Measurements from ENCODE around the gene CCDC88B.

CCDC88B gene

DNA sequence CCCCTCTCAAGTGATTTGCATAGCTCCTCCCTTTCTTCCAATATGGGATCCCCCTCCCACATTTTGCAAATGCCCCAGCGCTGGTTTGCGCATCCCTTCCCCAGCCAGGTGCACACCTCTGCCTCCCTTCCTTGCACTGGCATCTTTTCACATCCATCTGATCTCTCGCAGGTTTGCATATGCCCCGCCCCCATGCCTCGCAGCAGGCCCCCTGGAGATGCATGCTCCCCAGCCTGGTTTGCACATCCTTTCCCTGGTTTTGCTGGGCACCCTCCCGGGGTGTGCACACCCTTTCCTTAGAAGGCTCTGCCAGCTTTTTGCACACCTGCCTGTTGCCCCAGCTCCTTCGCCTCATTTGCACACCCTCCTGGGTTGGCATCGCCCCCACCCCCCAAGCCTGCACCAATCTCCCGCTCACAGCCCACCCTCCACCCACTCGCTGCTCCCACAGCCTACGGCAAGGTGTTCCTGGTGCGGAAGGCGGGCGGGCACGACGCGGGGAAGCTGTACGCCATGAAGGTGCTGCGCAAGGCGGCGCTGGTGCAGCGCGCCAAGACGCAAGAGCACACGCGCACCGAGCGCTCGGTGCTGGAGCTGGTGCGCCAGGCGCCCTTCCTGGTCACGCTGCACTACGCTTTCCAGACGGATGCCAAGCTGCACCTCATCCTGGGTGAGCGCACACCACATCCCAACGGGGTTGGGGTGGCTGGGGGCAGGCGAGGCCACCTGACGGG, 19.9 kb downstream of the CCDC88B start:
- DNase-seq (ENCODE audit: low read depth in 1 of 2, low spot score in 1 of 2) = no peak

DNA sequence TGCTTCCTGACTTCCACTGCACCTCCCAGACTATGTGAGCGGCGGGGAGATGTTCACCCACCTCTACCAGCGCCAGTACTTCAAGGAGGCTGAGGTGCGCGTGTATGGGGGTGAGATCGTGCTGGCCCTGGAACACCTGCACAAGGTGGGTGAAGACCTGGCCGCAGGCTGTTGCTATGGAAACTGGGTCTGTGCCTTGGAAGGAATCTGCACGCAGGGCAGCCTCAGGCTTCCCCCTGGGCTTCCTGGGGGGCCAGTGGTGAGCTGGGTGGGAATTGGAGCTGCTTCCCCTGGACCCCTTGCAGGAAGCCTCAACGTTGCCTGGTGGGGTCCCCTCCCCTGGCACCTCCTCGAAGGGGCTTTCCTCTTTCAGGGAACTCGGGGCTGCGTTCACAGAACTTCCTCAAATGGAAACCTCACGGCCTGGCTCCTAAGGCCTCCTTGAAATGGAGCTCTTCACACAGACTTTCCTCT, 20.5 kb downstream of the CCDC88B start:
- DNase-seq (ENCODE audit: low read depth in 1 of 2, low spot score in 1 of 2) = no peak

DNA sequence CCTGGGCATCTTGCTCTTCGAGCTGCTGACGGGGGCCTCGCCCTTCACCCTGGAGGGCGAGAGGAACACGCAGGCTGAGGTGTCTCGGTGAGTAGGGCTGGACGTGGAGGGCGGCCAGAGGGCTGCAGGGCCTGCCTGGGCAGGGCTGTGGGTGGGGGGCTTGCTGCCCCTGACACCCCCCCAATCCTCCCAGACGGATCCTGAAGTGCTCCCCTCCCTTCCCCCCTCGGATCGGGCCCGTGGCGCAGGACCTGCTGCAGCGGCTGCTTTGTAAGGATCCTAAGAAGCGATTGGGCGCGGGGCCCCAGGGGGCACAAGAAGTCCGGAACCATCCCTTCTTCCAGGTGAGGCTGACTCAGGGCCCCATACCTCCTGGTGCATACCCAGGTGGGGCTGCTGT, 21.7 kb downstream of the CCDC88B start:
- DNase-seq (ENCODE audit: low read depth in 1 of 2, low spot score in 1 of 2) = no peak

DNA sequence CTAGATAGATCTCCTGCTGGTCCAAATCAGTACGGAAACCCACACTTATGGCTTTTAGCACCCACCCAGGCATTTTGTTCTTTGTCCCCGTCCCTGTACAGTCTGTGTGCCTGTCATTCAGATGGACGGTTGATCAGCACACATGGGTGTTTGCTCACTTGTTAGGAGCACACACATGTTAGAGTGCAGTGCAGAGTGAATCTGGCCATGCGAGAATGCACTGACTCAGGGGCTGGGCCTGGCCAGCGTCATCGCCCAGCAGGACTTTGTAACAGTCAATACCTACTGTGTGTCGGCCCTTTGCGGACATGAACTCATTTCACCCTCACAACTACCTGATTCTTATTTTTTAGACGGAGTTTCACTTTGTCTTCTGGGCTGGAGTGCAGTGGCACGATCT, 22.3 kb downstream of the CCDC88B start:
- no peak for DNase-seq (ENCODE audit: low read depth in 1 of 2, low spot score in 1 of 2)

- DNase-seq (ENCODE audit: low read depth in 1 of 2, low spot score in 1 of 2) = no peak
Measured at GRCh38 chr11:64364435-64364834, 24.4 kb downstream of the CCDC88B start.

DNA sequence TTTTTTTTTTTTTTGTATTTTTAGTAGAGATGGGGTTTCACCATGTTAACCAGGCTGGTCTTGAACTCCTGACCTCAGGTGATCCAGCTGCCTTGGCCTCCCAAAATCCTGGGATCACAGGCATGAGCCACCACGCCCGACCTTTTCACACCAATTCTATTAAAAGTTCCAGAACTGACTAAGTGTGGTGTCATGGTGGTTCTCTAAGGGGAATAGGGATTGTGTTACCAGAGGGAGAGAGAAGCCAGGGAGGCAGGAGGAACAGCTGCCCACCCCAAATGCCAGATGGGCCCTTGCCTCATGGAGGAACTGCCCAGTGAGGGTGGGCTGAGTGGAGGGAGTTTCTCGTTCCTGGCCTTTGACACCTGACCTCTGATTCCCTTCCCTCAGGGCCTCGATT, 24.9 kb downstream of the CCDC88B start:
- no peak for DNase-seq (ENCODE audit: low read depth in 1 of 2, low spot score in 1 of 2)

GRCh38 chr11:64366751-64367150, 26.7 kb downstream of the CCDC88B start:
- no peak for DNase-seq (ENCODE audit: low read depth in 1 of 2, low spot score in 1 of 2)

DNA sequence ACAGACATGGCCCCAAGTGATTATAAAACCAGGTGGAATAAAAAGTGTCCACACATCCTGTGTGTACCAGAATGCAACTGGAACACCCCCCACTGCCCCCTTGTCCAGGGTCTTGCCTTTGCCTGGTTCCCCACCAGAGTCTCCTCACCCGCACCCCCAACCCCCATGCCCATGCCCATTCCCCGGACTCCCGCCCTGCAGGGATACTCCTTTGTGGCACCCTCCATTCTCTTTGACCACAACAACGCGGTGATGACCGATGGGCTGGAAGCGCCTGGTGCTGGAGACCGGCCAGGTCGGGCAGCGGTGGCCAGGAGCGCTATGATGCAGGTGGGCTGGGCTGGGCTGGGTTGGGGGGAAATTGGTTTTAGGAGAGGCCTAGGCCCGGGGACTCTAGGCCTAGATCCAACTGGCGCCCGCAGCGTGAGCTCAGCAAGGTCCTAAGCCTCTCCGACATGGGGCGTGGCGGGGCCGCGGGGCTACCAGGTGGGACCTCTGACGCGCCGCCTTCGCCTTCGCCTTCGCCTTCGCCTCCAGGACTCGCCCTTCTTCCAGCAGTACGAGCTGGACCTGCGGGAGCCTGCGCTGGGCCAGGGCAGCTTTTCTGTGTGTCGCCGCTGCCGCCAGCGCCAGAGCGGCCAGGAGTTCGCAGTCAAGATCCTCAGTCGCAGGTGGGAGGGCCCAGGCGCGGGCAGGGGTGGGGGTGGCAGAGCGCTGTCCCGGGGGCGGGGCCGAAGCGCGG, 28.1 kb downstream of the CCDC88B start:
- no peak for DNase-seq (ENCODE audit: low read depth in 1 of 2, low spot score in 1 of 2)

GRCh38 chr11:64368673-64369074, 28.7 kb downstream of the CCDC88B start:
- DNase-seq (ENCODE audit: low read depth in 1 of 2, low spot score in 1 of 2) = no peak

DNA sequence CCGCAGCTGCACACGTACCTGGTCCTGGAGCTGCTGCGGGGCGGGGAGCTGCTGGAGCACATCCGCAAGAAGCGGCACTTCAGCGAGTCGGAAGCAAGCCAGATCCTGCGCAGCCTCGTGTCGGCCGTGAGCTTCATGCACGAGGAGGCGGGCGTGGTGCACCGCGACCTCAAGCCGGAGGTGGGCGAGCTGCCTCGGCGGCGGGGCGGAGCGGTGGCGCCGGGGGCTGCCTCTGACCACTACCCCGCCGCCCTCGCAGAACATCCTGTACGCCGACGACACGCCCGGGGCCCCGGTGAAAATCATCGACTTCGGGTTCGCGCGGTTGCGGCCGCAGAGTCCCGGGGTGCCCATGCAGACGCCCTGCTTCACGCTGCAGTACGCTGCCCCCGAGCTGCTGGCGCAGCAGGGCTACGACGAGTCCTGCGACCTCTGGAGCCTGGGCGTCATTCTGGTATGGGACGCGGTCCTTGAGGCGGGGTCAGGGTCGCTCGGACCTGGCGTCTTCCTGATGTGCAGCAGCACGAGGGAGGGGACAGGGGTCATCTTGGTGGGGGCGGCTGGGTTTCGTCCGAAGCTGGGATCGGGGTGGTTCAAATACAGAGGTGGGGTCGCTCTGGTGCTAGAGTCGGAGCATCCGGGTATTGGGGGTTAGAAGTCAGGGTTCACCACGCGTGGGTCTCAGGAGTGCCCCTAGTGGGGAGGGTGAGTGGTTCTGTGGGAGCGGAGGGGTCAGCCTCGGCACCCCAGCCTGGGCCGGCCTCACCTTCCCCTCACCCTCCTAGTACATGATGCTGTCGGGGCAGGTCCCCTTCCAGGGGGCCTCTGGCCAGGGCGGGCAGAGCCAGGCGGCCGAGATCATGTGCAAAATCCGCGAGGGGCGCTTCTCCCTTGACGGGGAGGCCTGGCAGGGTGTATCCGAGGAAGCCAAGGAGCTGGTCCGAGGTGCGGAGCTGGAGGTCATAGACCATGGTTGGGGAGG, 29.7 kb downstream of the CCDC88B start:
- no peak for DNase-seq (ENCODE audit: low read depth in 1 of 2, low spot score in 1 of 2)

- DNase-seq (ENCODE audit: low read depth in 1 of 2, low spot score in 1 of 2) = no peak
Measured at GRCh38 chr11:64371201-64371600, 31.2 kb downstream of the CCDC88B start.

DNA sequence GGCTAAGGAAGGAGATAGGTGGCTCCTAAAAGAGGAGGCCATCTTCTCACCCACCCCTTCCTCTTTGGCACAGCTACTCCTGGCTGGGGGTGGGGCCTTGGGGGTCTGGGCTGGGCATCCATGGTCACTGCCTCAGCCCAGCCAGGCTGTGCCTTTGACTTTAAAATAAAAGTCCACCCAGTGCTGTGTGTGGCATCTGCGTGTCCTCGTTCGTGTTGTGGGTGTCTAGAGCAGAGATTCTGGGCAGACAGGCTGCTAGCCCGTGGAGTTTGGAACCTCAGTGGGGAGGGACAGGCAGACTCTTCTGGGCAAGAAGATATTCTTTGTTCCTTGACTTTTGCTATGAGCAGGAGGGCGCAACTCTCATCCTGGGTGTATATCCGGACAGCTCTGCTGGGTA, 32.0 kb downstream of the CCDC88B start:
- DNase-seq (ENCODE audit: low read depth in 1 of 2, low spot score in 1 of 2) = no peak

GRCh38 chr11:64372802-64373597, 33.0 kb downstream of the CCDC88B start:
- no peak for DNase-seq (ENCODE audit: low read depth in 1 of 2, low spot score in 1 of 2)

DNA sequence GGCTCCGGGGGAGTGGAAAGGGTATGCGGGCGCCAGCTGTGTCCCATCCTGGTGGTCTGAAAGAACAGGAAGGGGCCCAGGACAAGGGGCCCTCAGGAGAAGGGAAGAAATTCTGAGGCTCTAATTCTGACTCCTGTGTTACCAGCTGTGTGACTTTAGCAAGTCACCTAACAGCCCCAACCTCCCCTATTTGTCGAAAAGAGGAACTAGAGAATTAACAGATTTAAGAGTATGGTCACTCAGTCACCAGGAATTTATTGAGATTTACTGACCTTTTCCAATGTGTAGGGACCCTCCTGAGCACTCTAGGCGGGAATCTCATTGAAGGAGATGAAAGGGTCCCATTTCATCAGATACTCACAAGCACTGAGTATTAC, 33.6 kb downstream of the CCDC88B start:
- DNase-seq (ENCODE audit: low read depth in 1 of 2, low spot score in 1 of 2) = no peak

- no peak for DNase-seq (ENCODE audit: low read depth in 1 of 2, low spot score in 1 of 2)
Measured at GRCh38 chr11:64376071-64376470, 36.1 kb downstream of the CCDC88B start.

- no peak for DNase-seq (ENCODE audit: low read depth in 1 of 2, low spot score in 1 of 2)
Measured at GRCh38 chr11:64378335-64378880, 38.4 kb downstream of the CCDC88B start.

GRCh38 chr11:64379160-64379559, 39.2 kb downstream of the CCDC88B start:
- no peak for DNase-seq (ENCODE audit: low read depth in 1 of 2, low spot score in 1 of 2)

DNA sequence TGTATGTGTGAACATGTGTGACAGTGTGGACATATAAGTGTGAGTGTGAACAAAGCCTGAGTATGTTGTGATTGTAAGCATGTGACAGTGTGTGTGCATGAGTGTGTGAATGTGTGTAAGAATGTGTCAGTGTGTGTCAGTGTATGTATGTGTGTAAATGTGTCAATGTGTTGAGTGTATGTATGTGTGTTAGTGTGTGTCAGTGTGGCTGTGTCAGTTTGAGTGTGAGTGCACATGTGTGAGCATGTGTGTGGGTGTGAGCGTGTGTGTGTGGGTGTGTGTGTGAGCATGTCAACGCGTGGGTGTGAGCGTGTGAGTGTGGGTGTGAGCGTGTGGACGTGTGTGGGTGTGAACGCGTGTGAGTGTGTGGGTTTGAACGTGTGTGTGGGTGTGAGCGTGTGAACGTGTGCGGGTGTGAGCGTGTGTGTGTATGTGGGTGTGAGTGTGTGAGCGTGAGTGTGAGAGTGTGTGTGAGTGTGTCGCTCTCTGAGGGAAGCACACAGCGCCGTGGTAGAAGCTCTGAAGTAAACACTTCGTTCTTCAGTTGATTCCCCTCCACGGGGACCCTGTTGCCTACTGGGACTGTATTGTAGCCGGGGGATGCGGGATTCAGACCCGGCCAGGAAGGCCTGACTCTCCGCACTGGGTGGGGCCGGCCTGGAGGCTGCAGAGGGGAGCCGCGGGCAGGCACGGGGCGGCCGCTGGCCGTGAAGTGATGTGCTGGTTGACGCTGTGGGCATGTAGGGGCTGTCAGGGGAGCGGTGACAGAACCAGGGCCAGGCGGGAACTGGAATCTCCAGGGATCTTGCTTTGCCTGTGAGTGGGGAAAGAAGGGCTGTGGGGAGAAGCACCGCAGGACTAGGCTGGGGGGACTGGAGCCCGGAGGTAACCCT, 40.1 kb downstream of the CCDC88B start:
- DNase-seq (ENCODE audit: low read depth in 1 of 2, low spot score in 1 of 2) = no peak

DNA sequence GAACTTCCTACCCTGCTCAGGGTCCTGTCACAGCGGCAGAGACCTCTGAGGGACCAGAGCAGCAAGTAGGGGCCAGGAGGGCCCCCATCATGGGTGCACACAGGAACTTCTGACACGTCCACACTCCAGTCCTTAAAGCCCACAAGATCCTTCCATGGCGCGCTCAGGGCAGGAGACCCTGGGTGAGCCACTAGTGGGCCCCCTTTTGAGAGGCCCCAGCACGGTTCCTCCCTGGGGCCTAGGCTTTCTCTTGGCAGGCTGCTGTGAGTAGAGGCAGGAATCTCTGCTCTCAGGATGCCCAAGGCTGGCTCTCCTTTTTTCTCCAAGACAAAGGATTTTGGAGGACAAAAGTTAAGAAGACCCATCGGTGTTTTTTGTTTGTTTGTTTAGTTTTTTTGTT, 41.3 kb downstream of the CCDC88B start:
- no peak for DNase-seq (ENCODE audit: low read depth in 1 of 2, low spot score in 1 of 2)
